M059J (cell line): ENCODE data around the gene PMEL. TPM values are rescaled to one million over a fixed set of nuclear protein-coding genes. Genes with fewer than 3 reads are reported as not detected.
"Not testable (repeated sequence)": the region's sequence is repeated elsewhere in the genome, so short reads cannot be mapped to it uniquely, and the experiment has no call there.

Experiments
- DNase-seq: peaks from one replicate; pipeline ENCODE4 v3.0.0-alpha.2; 2012; ENCODE audit warnings: low read depth
- total RNA-seq: library from RNA; depleted of rRNA; stranded (reverse); fragments of >200 nt; shearing (Covaris generic); gene quantifications from 2 replicates; pipeline ENCODE4 v1.2.3, GENCODE V29; 2014; rRNA removed

Gene PMEL
- total RNA-seq: 0.54 and 0.69 TPM in 2 replicates

DNA sequence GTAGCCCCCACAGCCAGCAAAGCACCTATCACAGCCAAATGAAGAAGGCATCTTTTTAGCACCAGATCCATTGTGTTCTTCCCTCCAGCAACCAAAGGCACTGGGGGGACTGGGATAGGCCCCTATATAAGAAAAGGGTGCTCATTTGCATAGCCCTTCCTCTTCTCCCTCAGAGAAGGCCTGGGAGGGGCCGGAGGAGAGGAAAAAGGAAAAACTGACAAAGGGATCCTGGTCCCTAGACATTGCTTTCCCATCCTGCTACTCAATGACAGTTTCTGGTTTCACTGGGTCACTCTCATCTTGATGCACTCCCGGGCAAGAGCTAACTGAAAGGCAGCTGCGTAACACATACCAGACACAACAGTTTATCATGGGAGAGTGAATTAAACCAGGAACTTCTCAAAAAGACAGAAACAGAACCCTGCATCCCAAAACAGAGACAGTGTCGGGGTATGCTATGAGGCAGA is at the start of gene PMEL:
TSS of gene PMEL (minus strand) at position 102 of the 467 bp plus-strand sequence. CDS start at position 71, 31 bp downstream.
- no peak for DNase-seq

GRCh38 chr12:56014205-56014604 is 48.4 kb upstream of the PMEL start:
- DNase-seq: peak; percentile 9

- DNase-seq: no peak
These were observed 47.6 kb upstream of the PMEL start for GRCh38 chr12:56013482-56013881.

DNA sequence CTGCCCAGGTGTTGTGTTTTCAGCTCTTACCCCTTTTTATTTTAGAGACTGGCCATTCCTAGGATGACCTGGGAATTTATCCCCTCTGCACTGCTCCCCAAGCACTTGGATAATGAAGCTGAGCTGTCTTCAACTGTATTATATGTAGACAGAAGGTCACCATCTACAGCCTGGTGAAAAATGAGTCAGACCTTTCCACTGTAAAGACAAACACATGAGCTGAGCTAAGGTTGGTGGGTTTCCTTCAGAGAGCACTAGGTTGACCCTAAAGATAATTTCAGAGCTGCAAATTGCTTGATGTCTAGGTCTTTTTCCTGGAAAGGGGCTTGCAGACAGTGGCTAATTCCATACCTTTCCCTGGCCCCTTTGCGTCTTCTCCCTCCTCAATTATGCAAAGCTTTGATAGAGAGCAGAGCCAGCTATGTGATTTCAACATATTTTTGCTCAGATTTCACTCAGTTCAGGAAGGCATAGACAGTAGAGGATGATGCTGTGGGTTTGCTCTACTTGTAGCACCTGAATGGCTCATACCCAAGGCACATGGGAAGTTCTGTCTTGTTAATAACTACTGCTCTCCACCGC is 45.8 kb upstream of the PMEL start:
- DNase-seq: no peak

- no peak for DNase-seq
These were observed 44.3 kb upstream of the PMEL start for GRCh38 chr12:56010111-56010570.

GRCh38 chr12:56007564-56008559 is 42.0 kb upstream of the PMEL start:
- peak; percentile 23 for DNase-seq

DNA sequence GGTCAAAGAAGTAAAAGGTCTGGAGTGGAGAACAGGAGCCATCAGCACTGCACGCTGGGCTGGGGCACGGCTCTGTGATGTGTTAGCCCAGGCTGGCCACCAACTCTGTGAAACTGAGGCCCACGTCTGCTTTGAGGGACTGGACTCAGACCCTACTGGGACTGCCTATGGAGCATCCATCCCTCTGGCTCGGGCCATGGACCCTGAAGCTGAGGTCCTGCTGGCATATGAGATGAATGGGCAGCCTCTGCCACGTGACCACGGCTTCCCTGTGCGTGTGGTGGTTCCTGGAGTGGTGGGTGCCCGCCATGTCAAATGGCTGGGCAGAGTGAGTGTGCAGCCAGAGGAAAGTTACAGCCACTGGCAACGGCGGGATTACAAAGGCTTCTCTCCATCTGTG is 38.4 kb upstream of the PMEL start:
- no peak for DNase-seq

- DNase-seq: not testable (repeated sequence)
These were observed 37.5 kb upstream of the PMEL start for GRCh38 chr12:56003376-56003775.

- no peak for DNase-seq
These were observed 35.8 kb upstream of the PMEL start for GRCh38 chr12:56001487-56002100.

DNA sequence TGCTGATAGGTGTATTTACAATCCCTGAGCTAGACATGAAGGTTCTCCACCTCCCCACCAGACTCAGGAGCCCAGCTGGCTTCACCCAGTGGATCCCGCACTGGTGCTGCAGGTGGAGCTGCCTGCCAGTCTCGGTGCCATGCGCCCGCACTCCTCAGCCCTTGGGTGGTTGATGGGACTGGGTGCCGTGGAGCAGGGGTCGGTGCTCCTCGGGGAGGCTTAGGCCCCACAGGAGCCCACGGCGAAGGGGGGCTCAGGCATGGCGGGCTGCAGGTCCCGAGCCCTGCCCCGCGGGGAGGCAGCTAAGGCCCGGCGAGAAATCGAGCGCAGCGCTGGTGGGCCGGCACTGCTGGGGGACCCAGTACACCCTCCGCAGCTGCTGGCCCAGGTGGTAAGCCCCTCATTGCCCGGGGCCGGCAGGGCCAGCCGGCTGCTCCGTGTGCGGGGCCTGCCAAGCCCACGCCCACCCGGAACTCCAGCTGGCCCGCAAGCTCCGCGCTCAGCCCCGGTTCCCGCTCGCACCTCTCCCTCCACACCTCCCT is 34.2 kb upstream of the PMEL start:
- DNase-seq: not testable (repeated sequence)

- DNase-seq: not testable (repeated sequence)
These were observed 33.7 kb upstream of the PMEL start for GRCh38 chr12:55999522-55999921.

DNA sequence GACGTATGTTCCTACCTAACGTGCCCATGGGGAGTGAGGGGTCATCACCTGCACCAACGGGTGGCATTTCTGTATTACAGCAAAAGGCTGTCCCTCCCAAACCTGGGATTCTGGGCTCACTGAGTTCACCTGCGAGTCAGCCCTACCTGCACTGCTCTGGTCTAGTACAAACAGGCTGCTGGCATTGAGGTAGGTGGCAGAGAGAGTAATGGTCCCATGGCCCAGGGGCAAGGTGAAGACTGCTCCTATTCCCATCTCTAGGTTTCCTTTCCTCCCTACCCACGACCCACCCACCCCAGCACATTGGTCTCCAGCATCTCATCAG is 31.7 kb upstream of the PMEL start:
- DNase-seq: no peak

DNA sequence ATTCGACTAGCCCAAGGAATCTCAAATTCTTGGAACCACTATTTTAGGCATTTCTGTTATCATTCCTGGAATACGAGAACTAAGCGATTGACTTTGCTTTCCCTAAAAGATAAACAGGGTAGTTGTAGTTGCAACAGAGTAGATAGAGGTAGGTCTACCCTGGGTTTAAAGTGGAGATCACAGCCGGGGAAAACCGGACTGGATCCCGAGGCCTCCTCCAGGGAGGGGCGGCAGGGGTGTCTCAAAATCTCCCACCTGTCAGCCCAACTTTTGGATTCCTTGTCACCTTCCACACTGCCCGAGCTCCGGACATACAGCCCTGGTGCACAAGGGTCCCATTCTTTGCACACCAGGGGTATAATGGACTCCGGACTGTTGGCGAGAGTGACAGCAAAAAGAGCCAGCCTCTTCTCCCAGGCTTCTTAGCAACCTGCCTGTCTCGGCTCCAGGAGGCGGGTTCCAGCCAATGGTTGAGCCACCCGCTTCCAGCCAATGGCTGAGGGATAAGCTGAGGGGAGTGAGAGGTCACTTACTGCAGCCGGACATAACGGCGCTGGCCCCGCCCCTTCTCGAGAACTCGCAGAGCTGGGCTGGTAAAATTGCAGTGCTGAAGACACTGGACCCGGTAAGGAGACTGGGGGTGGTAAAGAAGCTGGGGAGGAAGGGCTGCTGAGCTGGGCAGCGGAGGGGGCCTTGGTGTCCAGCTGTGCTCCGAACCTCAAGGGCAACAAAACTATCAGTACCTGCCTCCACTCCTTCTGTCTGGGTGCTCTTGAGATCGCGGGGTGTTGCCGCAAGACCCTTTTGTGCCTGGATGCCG is 31.1 kb upstream of the PMEL start, which contains the start of gene SUOX:
TSS of gene SUOX (plus strand) at position 562 of the 820 bp plus-strand sequence. CDS start 4,946 bp downstream, outside the sequence.
- peak; percentile 97 for DNase-seq

GRCh38 chr12:55996201-55996714 is 30.4 kb upstream of the PMEL start:
- DNase-seq: peak; percentile 69

DNA sequence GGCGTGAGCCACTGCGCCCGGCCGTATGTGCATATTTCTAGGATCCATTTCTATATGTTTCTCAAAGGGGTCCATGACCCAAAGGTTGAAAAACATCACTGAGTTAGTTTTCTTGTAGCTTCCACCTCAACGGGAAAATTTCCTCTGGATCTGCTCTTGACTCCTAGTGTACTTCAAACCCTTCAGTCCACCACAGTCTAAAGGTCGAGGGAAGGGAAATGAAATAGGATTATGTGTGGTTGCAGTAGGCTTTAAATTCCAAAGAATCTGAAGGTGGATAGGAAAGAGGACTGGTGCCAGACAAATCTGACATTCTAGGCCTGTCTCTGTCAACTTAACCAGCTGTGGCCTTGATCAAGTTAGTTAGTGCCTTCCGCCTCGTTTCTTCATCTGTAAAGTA is 29.5 kb upstream of the PMEL start:
- DNase-seq: no peak

GRCh38 chr12:55993230-55993853 is 27.5 kb upstream of the PMEL start:
- no peak for DNase-seq

- DNase-seq: no peak
These were observed 25.3 kb upstream of the PMEL start for GRCh38 chr12:55991110-55991509.

DNA sequence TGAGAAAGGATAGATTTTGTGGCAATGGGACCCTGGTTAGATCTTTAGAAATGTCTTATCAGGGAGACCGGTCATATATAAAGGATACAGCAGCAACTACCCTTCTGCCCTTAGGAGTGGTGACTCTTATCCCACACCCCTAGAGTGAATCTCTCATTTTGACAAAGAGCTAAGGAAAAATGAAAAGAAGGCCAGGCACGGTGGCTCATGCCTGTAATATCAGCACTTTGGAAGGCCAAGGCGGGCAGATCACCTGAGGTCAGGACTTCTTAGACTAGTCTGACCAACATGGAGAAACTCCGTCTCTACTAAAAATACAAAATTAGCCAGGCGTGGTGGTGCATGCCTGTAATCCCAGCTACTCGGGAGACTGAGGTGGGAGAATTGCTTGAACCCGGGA is 20.1 kb upstream of the PMEL start:
- DNase-seq: not testable (repeated sequence)

DNA sequence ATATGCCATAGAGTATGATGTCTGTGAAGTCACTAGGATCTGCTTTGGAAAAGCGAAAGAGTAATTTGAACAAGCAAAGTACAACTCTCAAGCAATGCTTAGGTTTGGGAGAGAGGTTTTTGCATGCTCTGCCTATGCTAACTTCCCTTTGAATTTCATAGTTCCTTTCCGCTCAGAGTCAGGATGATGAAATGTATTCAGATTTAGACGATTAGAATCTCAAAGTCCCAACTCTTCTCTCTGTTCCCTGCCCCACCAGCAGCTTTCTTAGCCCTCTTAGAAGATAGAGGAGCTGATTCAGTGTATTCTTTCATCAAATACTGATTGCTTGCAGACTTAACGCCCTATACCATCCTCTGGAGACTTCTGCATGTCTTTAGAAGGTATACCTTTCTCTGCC is 19.5 kb upstream of the PMEL start:
- DNase-seq: no peak

GRCh38 chr12:55984861-55985260 is 19.0 kb upstream of the PMEL start:
- no peak for DNase-seq
